GM21515 (cell line): Measurements from ENCODE around the gene TMEM89.

Experiments used
- ATAC-seq: cut with Tn5 transposase; IDR thresholded peaks from one replicate; pipeline ENCODE4 v1.9.1; 2021; ENCODE audit not compliant: unreplicated experiment

Gene TMEM89

GRCh38 chr3:48619541-48620524 lies 1.7 kb downstream of the TMEM89 start:
- ATAC-seq: no peak

GRCh38 chr3:48617559-48617958 lies 4.0 kb downstream of the TMEM89 start:
- no peak for ATAC-seq

- ATAC-seq: no peak
Measured at GRCh38 chr3:48614044-48614443, 7.5 kb downstream of the TMEM89 start.

GRCh38 chr3:48612309-48612708 lies 9.3 kb downstream of the TMEM89 start:
- no peak for ATAC-seq

- ATAC-seq: peak; percentile 94
Measured at GRCh38 chr3:48609088-48610005, 12.2 kb downstream of the TMEM89 start, which contains the start of gene UQCRC1. TSS of gene UQCRC1 (minus strand) at chr3:48609646. CDS start at chr3:48609620, 26 bp downstream.

- ATAC-seq: no peak
Measured at GRCh38 chr3:48607519-48607918, 14.1 kb downstream of the TMEM89 start.

- ATAC-seq: no peak
Measured at GRCh38 chr3:48601622-48601994, 20.0 kb downstream of the TMEM89 start.

- ATAC-seq: no peak
Measured at GRCh38 chr3:48600711-48601621, 20.6 kb downstream of the TMEM89 start.

GRCh38 chr3:48599509-48600285 lies 21.9 kb downstream of the TMEM89 start:
- ATAC-seq: no peak

- ATAC-seq: no peak
Measured at GRCh38 chr3:48599077-48599501, 22.5 kb downstream of the TMEM89 start.

- no peak for ATAC-seq
Measured at GRCh38 chr3:48598323-48599076, 23.1 kb downstream of the TMEM89 start.

- no peak for ATAC-seq
Measured at GRCh38 chr3:48597408-48597800, 24.2 kb downstream of the TMEM89 start.

- ATAC-seq: no peak
Measured at GRCh38 chr3:48596676-48597407, 24.7 kb downstream of the TMEM89 start.

- no peak for ATAC-seq
Measured at GRCh38 chr3:48596157-48596556, 25.4 kb downstream of the TMEM89 start.

- ATAC-seq: no peak
Measured at GRCh38 chr3:48595526-48596121, 25.9 kb downstream of the TMEM89 start.

- ATAC-seq: no peak
Measured at GRCh38 chr3:48595075-48595525, 26.5 kb downstream of the TMEM89 start, which contains the start of gene COL7A1. TSS of gene COL7A1 (minus strand) at chr3:48595329. CDS start at chr3:48595159, 170 bp downstream.

- no peak for ATAC-seq
Measured at GRCh38 chr3:48594417-48595049, 27.0 kb downstream of the TMEM89 start.
